Vagina (tissue), 2 donors: Measurements from ENCODE around the gene ATRN.

Source experiments
- CTCF ChIP-seq, 3 experiments: fragments of 450-650 bp in 2 of 3; fragments of 200-600 bp in 1 of 3; sonication (generic) in 1 of 3; IDR thresholded peaks; one replicate each; pipeline ENCODE4 v1.5.1; 2017 to 2019; ENCODE audit warnings: antibody characterized with exemption in 3 of 3, mild to moderate bottlenecking in 2 of 3, moderate library complexity in 2 of 3
- POLR2A ChIP-seq, 2 donors: fragments of 450-650 bp; IDR thresholded peaks; one replicate each; pipeline ENCODE4 v1.6.1; 2017; ENCODE audit warnings: antibody characterized with exemption in 2 of 2, mild to moderate bottlenecking in 2 of 2, moderate library complexity in 2 of 2

GRCh38 chr20:3678856-3679720, 208.3 kb downstream of the ATRN start:
- no peak for TF ChIP-seq CTCF (IDR thresholded peaks at IDR 0.05)
- no peak for TF ChIP-seq POLR2A (IDR thresholded peaks at IDR 0.05)
